C4-2B (cell line): ENCODE measurements around the gene KIAA0753.
"Not testable (repeated sequence)": the region's sequence is repeated elsewhere in the genome, so short reads cannot be mapped to it uniquely, and the experiment has no call there.

Experiments
- H3K27ac ChIP-seq: fragments of 450-650 bp; 2 replicates; pipeline ENCODE4 v1.5.1; 2017
- ZFX ChIP-seq: fragments of 450-650 bp; IDR thresholded peaks from 2 replicates; pipeline ENCODE4 v1.6.1; 2017
- TF ChIP-seq, protein P1 (sequence below): fragments of 450-650 bp; conservative IDR thresholded peaks from 2 replicates; pipeline ENCODE4 v1.5.1; 2017; ENCODE audit warnings: mild to moderate bottlenecking

Gene KIAA0753

DNA sequence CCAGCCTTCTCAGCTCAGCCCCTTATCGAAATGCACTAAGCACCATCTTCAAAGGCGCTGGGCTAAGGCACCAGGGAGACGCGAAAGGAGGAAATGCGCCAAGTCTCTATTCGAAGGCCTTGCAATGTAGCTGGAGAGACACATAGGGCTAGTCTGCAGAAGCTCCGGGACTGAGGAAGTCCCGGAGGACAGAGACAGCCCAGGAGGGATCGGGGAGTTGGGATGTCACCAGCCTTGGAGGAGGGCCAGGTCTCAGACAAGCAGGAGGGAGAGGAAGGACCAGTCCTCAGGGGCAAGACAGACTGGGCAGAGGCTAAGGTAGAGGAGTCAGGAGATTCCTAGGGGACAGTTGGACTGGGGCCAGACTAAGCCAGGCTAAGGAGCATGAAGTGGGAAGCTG lies 19.6 kb upstream of the KIAA0753 start:
- TF ChIP-seq, protein P1, sequence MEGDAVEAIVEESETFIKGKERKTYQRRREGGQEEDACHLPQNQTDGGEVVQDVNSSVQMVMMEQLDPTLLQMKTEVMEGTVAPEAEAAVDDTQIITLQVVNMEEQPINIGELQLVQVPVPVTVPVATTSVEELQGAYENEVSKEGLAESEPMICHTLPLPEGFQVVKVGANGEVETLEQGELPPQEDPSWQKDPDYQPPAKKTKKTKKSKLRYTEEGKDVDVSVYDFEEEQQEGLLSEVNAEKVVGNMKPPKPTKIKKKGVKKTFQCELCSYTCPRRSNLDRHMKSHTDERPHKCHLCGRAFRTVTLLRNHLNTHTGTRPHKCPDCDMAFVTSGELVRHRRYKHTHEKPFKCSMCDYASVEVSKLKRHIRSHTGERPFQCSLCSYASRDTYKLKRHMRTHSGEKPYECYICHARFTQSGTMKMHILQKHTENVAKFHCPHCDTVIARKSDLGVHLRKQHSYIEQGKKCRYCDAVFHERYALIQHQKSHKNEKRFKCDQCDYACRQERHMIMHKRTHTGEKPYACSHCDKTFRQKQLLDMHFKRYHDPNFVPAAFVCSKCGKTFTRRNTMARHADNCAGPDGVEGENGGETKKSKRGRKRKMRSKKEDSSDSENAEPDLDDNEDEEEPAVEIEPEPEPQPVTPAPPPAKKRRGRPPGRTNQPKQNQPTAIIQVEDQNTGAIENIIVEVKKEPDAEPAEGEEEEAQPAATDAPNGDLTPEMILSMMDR: no peak
- TF ChIP-seq ZFX: no peak
- no peak overlapping the region for H3K27ac ChIP-seq

DNA sequence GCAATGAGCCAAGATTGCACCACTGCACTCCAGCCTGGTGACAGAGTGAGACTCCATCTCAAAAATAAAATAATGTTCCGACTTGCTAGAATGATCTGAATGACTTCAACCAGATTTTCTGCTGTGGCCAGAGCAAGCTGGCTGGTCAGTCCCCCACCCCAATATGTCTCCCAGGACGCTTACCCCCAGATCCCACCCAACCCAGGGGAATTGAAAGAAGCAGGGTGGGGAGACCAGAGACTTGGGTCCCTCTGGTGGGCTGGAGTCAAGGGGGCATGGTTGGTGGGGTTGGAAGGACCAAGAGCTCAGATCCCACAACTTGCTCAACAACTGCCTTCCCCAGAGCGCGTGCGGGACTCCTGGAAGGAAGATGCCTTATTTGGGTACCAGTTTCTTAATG lies 17.9 kb upstream of the KIAA0753 start:
- H3K27ac ChIP-seq: not testable (repeated sequence)

DNA sequence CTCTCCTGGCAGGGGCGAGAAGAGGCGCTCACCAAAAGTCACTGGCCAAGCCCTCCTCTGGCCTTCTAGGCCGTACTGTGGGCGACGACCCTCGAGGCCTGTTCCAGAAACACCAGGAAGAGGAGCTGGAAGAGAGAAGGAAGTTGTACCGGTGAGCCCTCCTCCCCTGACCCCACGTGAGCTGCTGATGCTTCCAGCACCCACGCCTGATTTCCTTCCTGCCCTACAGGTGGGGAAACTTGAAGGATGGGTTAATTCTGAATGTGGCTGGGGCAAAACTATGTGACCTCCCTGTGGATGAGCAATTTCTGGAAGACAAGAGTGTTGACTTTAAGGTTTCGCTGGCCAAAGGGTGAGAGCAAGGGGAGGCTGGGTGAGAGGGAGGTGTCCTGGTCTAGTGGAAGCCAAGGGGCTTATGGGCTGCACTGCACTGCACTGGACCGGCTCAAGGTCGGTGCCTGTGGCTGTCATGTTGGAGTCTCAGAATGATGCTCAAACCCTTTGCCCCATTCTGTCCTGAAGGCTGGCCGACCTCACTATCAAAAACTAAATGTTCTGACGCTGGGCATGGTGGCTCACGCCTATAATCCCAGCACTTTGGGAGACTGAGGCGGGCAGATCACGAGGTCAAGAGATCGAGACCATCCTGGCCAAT lies 17.2 kb upstream of the KIAA0753 start:
- no peak for TF ChIP-seq ZFX
- TF ChIP-seq, protein P1: no peak
- H3K27ac ChIP-seq: no peak overlapping the region

DNA sequence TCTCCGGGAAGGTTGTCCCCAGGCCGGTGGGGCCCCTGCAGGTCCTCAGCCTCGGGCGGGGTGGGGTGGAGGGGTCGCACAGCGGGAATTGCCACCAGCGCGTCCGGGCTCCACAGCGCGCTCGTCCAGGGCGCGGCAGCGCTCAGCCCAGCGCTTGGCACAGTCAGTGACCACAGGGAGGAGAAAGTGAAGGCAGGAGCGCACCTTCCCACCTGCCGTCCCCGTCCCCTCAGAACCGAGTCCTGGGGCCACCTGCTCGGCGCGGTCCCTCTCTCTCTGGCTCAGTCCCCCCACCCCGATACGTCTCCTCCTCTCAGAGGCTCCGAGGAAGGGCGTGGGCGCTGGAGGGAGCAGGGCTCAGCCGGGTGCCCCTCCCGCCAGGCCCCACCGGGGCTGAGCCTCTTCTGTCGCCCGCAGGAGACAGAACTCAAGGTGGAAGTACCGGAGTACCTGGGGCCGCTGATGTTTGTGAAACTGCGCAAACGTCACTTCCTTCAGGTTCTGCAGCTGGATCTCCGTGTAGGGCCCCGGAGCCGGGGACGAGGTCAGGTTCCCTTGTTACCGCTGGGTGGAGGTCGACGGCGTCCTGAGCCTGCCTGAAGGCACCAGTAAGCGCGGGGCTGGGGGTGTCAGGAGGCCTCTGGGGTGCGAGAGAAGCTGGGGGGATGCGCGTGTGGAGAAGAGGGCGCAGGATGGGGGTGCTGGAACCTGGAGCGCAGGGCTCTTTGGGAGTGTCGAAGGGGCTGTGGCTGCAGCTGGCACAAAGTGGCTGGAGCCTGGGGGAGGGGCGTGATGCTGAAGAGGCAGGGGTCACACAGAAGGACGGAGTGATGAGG lies 16.5 kb upstream of the KIAA0753 start:
- H3K27ac ChIP-seq: not testable (repeated sequence)

DNA sequence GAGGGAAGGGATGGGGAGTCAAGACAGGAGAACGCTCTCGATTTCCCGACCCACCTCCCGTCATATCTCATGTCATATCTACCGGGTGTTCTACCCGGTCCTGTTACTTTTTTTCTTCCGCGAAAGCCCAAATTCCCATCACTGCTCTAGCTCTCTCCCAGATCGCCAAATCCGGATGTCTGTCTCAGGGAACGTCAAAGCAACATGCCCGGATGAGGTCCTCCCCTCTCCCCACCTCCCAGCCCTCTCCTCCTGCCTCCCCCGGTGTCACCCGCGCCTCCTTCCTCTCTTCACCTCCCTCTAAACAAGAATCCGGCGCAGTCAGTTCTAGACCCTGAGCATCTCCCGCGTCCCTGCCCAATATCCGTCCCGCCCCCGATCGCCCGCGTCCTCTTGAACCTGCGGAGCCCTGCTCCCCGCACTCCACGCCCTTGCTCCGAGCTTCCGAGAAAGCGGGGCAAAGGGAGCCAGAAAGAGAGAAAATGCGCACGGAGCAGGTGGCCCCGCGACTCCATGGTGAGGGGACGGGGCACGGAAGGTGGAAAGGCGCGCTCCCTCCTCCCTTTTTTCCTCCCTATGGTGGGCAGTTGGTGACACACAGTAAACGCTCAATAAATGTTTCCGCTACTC lies 15.3 kb upstream of the KIAA0753 start:
- H3K27ac ChIP-seq: not testable (repeated sequence)

DNA sequence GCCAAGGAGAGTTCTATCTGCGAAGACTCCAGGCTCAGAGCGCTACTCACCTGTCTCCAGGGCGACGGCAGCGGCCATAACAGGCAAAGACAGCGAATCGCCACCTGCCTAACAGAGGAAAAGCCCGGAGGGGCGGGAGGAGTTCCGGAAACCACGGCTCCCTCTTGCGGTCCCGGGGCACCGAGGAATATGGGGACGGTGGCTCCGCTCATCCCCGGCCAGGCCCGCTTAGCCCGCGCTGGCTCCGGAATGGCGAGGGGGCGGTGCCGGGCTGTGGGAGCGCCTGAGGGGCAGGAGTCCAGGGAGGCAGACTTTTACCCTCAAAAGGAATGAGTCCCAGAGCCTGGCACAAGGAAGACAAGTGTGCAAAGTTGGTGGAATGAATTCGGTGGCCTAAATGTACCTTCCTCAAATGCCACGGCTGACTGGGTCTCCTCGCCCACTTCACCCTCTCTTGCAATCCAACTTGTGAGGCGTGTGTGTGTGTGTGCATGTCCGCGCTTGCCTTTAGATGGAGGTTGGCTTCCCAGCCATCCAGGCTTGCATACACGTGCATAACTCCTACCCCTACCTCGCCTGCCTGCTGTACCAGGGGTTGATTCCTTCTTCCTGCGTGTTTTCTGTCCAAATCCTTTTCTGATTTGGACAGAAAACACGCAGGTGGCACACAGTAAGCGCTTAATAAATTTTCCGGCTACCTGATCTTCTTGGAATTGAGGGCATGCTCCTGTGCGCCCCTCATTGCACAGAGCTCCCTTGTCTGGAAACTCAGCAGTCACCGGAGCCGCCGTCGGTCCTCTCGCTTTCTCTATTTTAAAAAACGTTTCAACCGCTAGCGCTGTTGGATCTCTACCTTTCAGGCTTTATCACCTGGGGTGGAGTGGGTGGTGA lies 14.6 kb upstream of the KIAA0753 start:
- TF ChIP-seq, protein P1: no peak
- TF ChIP-seq ZFX: no peak
- H3K27ac ChIP-seq: no peak overlapping the region

DNA sequence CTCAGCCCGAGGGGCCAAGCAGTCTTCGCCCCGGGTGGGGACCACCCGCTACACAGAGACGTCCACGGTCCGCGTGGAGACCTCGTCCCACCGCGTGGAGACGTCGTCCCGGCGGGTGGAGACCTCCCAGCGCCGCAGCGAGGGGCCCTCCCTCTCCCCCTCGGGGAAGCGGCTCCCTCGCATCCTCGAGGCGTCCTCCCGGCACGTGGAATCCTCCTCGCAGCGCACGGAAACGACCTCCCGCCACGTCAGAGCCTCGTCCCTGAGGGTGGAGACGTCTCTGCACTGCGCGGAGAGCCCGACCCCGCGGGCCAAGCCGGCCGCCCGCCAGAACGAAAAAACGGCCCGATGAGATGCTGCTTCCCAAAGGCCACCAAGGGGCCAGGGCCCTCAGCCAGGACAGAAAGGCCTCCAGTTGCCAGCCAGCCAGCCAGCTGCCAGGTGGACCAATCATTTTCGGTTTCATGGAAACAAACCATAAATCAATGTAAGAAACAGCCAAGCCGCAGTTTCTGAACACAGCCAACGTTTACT lies 11.5 kb upstream of the KIAA0753 start:
- TF ChIP-seq ZFX: no peak
- TF ChIP-seq, protein P1: no peak
- peak overlapping the region; percentile 74 for H3K27ac ChIP-seq

DNA sequence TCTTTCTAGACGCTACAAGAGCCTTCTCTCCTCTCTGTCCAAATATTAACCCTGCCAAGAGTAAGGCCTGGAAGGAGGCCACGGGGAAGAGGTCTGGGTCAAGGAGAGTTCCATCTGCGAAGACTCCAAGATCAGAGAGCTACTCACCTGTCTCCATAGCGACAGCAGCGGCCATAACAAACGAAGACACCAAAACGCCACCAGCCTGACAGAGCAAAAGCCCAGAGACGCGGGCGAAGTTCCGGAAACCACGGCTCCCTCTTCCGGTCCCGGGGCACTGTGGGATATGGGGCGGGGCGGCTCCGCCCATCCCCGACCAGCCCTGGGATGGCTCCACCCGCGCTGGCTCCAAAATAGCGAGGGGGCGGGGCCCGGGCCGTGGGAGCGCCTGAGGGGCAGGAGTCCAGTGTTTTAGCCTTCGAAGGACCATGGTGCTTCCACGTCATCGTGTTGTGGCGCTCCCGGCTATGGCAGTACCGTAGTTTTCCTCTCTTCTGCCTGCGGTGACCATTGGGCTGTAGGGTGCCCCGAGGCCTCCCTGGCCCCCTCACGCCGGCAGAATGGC lies 10.9 kb upstream of the KIAA0753 start, which contains the start of the genes C17orf100 and MED31:
Gene C17orf100 (plus strand): TSS at position 409 of the 565 bp plus-strand sequence. CDS start 152 bp downstream, at position 561.
Gene MED31 (minus strand): TSS at position 252 of the 565 bp plus-strand sequence. CDS start 77 bp downstream, at position 175.
- peak within 1 kb of the TSS; percentile 74 for H3K27ac ChIP-seq
- TF ChIP-seq, protein P1: no peak
- no peak for TF ChIP-seq ZFX
